ENCODE measurements around the gene CNTNAP2. TPM values are rescaled to one million over a fixed set of nuclear protein-coding genes. Genes with fewer than 3 reads are reported as not detected.

CNTNAP2 gene
- total RNA-seq, 1 experiment from 2014 or later = 60.0 TPM

DNA sequence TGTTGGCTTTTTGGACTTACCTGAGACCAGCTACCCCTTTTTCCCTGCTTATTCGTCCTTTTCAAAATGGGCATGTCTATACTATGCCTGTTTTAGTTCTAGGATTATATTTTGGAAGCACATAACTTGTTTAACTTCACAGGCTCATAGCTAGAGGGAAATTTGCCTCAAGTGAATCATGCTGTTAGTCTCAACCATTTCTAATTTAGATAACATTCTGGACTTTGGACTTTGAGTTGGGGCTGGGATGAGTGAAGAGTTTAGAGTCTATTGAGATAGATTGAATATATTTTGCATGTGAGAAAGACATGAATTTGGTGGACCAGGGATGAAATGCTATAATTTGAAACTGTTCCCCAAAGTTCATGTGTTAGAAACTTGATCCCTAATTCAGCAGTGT lies 1919.3 kb downstream of the CNTNAP2 start:
- intact Hi-C loops (cut with micrococcal nuclease; ENCODE audit: unreplicated experiment) = no loop called here
- no peak for DNase-seq (ENCODE audit: low spot score)
- Histone ChIP-seq H3K4me3 (ENCODE audit: low read depth, low read length, poor library complexity, severe bottlenecking) (no peak overlapping the region), H3K27ac (ENCODE audit: low read depth, low read length, poor library complexity, severe bottlenecking) (no peak overlapping the region), H3K36me3 (ENCODE audit: insufficient read depth, low read length, poor library complexity, severe bottlenecking) (no peaks in the 10 kb centered on the region), H3K4me1 (ENCODE audit: insufficient read depth, low read length, poor library complexity, severe bottlenecking) (no peaks in the 10 kb centered on the region), H3K27me3 (replicated peaks; ENCODE audit: insufficient read depth, low read depth, low read length, poor library complexity) (no peaks in the 10 kb centered on the region), H3K9me3 (ENCODE audit: low read depth, low read length, poor library complexity, severe bottlenecking) (no peaks in the 10 kb centered on the region)
- BruUV-seq (replicated peaks) = no TSS peak
- POLR2A ChIA-PET (ENCODE audit: low non-redundant PET) = no interaction called here
- CTCF ChIA-PET = no interaction called here
- TF ChIP-seq, protein P1, sequence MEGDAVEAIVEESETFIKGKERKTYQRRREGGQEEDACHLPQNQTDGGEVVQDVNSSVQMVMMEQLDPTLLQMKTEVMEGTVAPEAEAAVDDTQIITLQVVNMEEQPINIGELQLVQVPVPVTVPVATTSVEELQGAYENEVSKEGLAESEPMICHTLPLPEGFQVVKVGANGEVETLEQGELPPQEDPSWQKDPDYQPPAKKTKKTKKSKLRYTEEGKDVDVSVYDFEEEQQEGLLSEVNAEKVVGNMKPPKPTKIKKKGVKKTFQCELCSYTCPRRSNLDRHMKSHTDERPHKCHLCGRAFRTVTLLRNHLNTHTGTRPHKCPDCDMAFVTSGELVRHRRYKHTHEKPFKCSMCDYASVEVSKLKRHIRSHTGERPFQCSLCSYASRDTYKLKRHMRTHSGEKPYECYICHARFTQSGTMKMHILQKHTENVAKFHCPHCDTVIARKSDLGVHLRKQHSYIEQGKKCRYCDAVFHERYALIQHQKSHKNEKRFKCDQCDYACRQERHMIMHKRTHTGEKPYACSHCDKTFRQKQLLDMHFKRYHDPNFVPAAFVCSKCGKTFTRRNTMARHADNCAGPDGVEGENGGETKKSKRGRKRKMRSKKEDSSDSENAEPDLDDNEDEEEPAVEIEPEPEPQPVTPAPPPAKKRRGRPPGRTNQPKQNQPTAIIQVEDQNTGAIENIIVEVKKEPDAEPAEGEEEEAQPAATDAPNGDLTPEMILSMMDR (conservative IDR thresholded peaks at IDR 0.05; ENCODE audit: low read depth, low read length) = no peak
- no peak for TF ChIP-seq EZH2 (IDR thresholded peaks at IDR 0.05; ENCODE audit: borderline replicate concordance, low read depth, low read length, poor library complexity, severe bottlenecking)

GRCh38 chr7:148037044-148037443 lies 1920.4 kb downstream of the CNTNAP2 start:
- no peaks in the 10 kb centered on the region for H3K9me3 ChIP-seq (ENCODE audit: low read depth, low read length, poor library complexity, severe bottlenecking)
- H3K27ac ChIP-seq (ENCODE audit: low read depth, low read length, poor library complexity, severe bottlenecking) = no peak overlapping the region
- TF ChIP-seq EZH2 (IDR thresholded peaks at IDR 0.05; ENCODE audit: borderline replicate concordance, low read depth, low read length, poor library complexity, severe bottlenecking) = no peak
- TF ChIP-seq, protein P1 (conservative IDR thresholded peaks at IDR 0.05; ENCODE audit: low read depth, low read length) = no peak
- POLR2A ChIA-PET (ENCODE audit: low non-redundant PET) = no interaction called here
- CTCF ChIA-PET = no interaction called here
- no TSS peak for BruUV-seq (replicated peaks)
- no peaks in the 10 kb centered on the region for H3K36me3 ChIP-seq (ENCODE audit: insufficient read depth, low read length, poor library complexity, severe bottlenecking)
- no peaks in the 10 kb centered on the region for H3K4me1 ChIP-seq (ENCODE audit: insufficient read depth, low read length, poor library complexity, severe bottlenecking)
- intact Hi-C loops (cut with micrococcal nuclease; ENCODE audit: unreplicated experiment) = no loop called here
- H3K27me3 ChIP-seq (replicated peaks; ENCODE audit: insufficient read depth, low read depth, low read length, poor library complexity) = no peaks in the 10 kb centered on the region
- DNase-seq (ENCODE audit: low spot score) = no peak
- no peak overlapping the region for H3K4me3 ChIP-seq (ENCODE audit: low read depth, low read length, poor library complexity, severe bottlenecking)

GRCh38 chr7:148041156-148041555 lies 1924.6 kb downstream of the CNTNAP2 start:
- ChIA-PET CTCF (no interaction called here), POLR2A (ENCODE audit: low non-redundant PET) (no interaction called here)
- intact Hi-C loops (cut with micrococcal nuclease; ENCODE audit: unreplicated experiment) = no loop called here
- TF ChIP-seq EZH2 (IDR thresholded peaks at IDR 0.05; ENCODE audit: borderline replicate concordance, low read depth, low read length, poor library complexity, severe bottlenecking) = no peak
- TF ChIP-seq, protein P1 (conservative IDR thresholded peaks at IDR 0.05; ENCODE audit: low read depth, low read length) = no peak
- no peak overlapping the region for H3K27ac ChIP-seq (ENCODE audit: low read depth, low read length, poor library complexity, severe bottlenecking)
- BruUV-seq (replicated peaks) = no TSS peak
- no peak overlapping the region for H3K4me3 ChIP-seq (ENCODE audit: low read depth, low read length, poor library complexity, severe bottlenecking)
- H3K36me3 ChIP-seq (ENCODE audit: insufficient read depth, low read length, poor library complexity, severe bottlenecking) = no peaks in the 10 kb centered on the region
- DNase-seq (ENCODE audit: low spot score) = no peak
- H3K27me3 ChIP-seq (replicated peaks; ENCODE audit: insufficient read depth, low read depth, low read length, poor library complexity) = no peaks in the 10 kb centered on the region
- no peaks in the 10 kb centered on the region for H3K9me3 ChIP-seq (ENCODE audit: low read depth, low read length, poor library complexity, severe bottlenecking)
- no peaks in the 10 kb centered on the region for H3K4me1 ChIP-seq (ENCODE audit: insufficient read depth, low read length, poor library complexity, severe bottlenecking)
